GM18505 (cell line): ENCODE results near the gene RHD.
"Not testable (repeated sequence)": the region's sequence is repeated elsewhere in the genome, so short reads cannot be mapped to it uniquely, and the experiment has no call there.

ENCODE experiments used
- ATAC-seq: cut with Tn5 transposase; IDR thresholded peaks from one replicate; pipeline ENCODE4 v1.9.1; 2021; ENCODE audit not compliant: unreplicated experiment
- POLR2A ChIP-seq: IDR thresholded peaks from 4 replicates; pipeline ENCODE4 v1.6.1; 2011; ENCODE audit warnings: borderline replicate concordance; ENCODE audit not compliant: insufficient read depth, insufficient read length; ENCODE audit errors: extremely low read depth

RHD gene

GRCh38 chr1:25246600-25247023, 25.7 kb upstream of the RHD start:
- no peak for TF ChIP-seq POLR2A
- peak; percentile 4 for ATAC-seq

DNA sequence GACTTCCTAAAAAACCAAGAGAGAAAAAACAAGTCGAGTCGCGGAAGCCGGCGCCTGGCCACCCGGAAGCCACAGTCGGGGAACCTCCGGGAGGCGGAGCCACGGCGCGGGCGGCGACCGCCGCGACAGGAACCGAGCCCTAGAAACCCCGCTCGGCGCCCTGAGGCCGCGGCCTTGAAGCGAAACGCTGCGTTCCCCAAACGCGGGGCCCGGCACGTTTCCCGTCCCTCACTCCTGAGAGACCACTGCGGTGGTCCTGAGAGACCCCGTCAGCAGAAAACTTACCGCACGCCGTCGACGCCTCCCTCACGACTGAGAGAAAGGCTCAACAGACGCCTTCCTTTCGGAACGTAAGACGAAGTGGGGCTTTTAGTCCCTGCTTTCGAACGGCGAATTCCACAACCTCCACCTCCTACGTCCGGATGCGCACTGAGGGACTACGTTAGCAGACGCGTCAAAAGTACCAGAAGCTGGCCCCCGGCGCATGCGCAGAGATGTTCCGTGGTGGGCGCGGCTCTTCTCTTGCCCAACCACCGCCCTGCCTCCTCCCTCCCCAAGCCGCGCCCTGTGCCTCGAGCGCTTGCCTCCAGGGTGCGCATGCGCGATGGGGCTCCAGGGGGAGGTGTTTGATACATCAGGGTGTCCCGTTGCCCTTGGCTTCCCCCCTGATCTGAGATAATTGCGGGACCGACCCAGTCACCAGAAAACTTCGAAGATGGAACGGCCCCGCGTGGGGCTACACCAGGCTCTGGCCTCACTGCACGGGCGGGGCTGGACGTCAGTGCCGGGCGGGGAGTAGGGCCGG, 25.1 kb upstream of the RHD start, which contains the start of gene RSRP1:
RSRP1 (minus strand) TSS at position 431 of the 805 bp plus-strand sequence. CDS start 491 bp downstream, outside the sequence.
- peak; percentile 73 for ATAC-seq
- TF ChIP-seq POLR2A, result peak; percentile 100

GRCh38 chr1:25247829-25248754, 24.2 kb upstream of the RHD start:
- no peak for TF ChIP-seq POLR2A
- ATAC-seq, result no peak

DNA sequence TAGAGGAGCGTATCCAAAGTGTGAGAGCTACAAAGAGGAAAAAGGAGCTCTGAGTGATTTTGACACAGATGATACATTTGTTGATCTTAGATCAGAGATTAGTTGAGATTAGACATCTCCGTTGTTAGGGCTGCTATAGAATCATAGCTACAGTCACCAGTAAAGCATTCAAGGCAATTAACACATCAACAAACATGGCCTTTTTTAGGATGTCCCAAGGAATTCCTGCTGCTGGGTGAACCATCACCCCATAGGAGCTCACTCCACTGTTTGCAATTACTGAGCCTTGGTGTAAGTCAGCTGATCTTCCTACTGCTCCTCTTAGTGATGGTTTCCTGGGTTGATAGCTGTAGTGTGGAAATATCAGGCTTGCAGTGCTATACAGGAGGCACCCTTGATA, 18.4 kb upstream of the RHD start:
- ATAC-seq, result no peak
- no peak for TF ChIP-seq POLR2A

DNA sequence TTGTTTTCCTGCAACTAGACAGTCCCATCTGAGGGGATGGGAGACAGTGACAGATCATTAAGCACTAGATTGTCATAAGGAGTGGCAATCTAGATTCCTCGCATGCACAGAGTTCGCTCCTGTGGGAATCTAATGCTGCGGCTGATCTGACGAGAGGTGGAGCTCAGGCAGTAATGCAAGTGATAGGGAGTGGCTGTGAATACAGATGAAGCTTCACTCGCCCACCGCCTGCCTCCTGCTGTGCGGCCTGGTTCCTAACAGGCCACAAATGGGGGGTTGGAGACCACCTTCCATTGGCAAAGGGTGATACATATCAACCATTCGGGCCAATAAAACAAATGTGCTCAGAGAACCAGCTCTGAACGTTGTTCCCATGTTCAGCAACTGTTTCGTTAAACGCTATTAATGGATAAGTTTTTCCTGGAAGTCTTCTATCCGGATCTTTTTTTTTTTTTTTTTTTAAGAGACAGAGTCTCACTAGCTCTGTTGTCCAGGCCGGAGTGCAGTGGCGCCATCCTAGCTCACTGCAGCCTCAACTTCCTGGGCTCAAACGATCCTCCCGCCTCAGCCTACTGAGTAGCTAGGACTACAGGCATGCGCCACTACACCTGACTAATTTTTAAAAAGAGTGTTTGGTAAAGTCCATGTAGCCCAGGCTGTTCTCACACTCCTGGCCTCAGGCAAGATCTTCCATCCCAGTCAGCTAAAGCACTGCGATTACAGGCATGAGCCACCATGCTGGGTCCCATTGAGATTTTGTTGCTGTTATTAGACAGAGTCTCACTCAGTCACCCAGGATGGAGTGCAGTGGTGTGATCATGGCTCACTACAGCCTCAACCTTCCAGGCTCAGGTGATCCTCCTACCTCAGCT, 16.4 kb upstream of the RHD start:
- ATAC-seq, result no peak
- no peak for TF ChIP-seq POLR2A

DNA sequence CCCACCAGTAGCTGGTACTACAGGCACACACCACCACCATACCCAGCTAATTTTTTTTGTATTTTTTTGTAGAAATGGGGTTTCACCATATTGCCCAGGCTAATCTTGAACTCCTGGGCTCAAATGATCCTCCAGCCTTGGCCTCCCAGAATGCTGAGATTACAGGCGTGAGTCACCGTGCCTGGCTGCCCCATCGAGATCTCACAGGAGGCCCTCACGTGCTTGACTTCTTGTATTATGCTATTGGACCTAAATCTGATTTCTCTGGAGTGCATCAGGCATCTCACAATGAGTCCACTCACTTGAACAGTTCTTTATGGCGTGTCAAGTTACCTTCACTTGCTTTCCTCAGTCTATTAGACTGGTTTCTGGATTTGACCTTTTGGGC, 15.7 kb upstream of the RHD start:
- no peak for ATAC-seq
- no peak for TF ChIP-seq POLR2A

DNA sequence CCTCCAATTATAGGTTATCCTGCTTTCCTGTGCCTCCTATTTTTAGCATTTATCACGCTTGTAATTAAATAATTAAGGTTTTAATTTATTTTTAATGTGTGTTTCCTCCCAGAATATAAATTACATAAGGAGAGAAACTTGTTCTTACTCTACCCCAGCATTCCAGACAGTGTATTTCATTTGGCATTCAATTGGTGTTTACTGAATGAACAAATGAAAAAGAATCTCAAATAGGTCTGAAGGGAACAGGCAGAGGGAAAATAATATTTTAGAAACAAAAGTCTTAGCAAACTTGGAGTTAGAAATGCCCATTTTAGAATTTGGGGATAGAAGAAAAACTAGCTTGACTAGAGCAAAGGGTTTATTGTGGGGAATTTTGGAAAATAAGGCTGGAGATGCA, 15.1 kb upstream of the RHD start:
- ATAC-seq, result no peak
- TF ChIP-seq POLR2A, result no peak

DNA sequence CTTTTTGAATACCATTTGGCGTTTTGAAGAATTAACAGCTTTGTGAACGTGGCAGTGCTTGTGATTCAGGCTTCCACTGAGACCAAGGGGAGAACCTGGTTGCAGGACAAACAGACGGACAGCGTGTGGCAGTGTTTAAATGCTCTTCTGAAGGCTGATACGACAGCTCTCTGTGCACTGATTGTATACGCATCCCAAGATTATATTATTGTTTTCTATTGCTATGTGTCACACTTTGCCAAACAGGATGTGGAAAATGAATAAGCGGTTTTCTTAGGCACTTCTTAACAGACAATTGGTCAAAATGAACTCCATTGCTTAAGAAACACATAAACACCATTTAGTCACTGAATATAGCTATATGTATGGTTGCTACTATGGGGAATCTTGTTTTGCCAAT, 12.5 kb upstream of the RHD start:
- not testable (repeated sequence) for ATAC-seq

DNA sequence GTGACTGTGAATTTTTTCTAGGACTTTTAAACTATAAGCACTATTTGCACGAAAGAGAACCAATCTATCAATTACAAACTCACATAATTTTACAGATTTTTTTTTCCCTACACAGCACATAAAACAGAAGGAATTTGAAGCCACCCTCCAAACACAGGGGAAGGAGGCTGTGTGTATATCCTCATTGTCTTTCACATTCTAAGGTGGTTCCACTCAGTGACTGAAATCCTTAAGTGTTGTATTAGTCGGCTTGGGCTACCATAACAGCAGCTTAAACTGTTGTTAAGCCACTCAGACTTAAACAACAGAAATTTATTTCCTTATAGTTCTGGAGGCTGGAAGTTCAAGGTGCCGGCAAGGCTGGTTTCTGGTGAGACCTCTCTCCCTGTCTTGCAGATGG, 12.0 kb upstream of the RHD start:
- not testable (repeated sequence) for ATAC-seq

GRCh38 chr1:25266554-25267287, 5.6 kb upstream of the RHD start:
- ATAC-seq, result peak; percentile 25

DNA sequence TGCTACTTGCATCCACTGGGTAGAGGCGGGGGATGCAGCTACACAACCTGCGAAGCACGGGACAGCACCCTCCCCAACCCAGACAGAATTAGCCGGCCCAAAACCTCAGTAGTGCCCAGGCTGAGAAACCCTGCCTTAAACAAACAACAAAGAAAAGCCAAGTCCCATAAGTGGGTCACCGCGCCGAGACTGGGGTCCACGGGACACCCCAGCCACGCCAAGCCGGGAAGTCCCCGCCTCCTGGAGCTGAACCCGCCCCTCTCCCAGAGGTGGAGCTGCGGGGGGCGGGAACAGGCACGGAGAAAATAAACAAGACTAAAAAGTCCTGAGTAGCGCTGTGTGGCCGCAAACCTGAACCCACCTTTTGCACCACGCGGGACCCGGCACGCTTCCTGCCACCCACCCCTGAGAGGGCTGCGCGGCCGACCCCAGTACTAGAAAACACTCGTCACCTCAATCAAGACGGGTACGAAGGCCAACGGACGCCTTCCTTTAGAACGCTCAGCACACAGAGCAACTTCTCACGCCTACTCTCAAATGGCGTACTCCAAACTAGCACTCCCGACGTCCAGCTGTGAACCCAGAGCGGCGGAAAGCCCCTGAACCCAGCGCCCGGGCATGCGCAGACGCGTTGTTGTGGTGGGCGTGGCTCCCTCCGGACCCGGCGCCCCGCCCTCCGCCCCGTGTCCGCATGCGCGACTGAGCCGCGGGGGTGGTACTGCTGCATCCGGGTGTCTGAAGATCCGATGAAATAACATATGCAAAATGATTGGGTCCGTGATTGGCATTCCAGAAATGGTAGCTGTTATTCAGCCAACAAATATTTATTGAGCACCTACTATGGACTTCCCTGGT, 4.8 kb upstream of the RHD start:
- ATAC-seq, result peak; percentile 79
- peak; percentile 39 for TF ChIP-seq POLR2A

GRCh38 chr1:25268143-25268760, 4.1 kb upstream of the RHD start:
- ATAC-seq, result not testable (repeated sequence)

DNA sequence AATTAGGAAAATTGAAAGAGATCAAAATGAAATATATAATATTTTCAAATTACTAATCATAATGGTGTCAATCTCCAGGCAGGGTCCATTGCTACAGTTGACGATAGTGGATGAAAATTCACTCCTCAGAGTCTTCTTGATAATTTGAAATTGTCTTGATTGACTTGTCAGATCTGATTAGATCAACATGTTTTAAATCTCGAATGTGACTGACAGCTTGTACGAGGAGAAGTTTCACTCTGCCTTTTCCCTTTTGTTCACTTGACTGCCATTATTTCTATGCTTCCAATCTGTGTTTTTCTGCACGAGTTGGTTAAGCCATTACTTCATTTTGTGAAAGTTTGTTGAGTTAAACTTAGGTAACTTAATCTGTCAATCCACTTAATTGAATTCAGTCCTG, 3.3 kb downstream of the RHD start:
- not testable (repeated sequence) for ATAC-seq

GRCh38 chr1:25277295-25277694, 5.0 kb downstream of the RHD start:
- not testable (repeated sequence) for ATAC-seq

DNA sequence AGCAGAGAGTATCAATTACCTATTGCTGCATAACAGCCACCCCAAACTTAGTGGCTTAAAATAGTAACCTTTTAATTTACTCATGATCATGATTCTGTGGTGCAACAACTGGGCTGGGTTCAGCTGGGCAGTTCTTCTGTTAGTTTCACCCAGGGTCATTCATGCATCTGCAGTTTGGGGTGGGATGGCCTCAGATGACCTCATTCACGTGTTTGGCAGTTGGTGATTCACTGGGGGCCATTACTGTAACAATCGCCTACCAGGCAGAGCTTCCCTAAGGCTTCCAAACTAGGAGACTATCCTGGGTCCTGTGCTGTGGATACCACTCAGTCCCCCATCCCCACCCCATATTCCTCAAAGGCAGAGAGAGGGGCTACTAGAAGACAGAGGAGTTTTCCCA, 6.0 kb downstream of the RHD start:
- not testable (repeated sequence) for ATAC-seq

- not testable (repeated sequence) for ATAC-seq
These were observed 6.5 kb downstream of the RHD start for GRCh38 chr1:25278790-25279189.

DNA sequence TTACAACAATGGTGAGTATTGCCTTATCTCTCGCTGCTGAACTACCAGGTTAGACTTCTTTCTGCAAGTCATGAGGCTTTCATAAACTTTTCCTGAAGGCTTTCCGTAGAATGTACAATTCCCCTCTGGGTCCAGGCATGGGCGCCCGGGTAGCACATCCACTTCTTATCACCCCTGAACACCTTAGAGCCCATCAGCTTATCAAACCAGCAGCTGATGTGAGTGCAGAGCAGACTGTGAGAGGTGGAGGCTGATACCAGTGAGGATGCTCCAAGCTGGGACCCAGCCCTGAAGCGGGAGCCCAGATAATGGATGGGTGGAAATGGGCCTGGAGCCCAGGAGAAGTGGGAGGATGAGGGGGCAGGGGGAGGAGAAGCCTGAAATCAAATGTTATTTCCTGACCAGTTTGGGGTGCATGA, 7.4 kb downstream of the RHD start:
- ATAC-seq, result not testable (repeated sequence)
